Sigmoid colon (tissue), 7 donors: Measurements from ENCODE around the gene TGM4. TPM values are rescaled to one million over a fixed set of nuclear protein-coding genes. Genes with fewer than 3 reads are reported as not detected.
A peak's percentile ranks its signal among the peaks of the same experiment; 100 is the strongest.

Experiments
- DNase-seq: peaks from one replicate; pipeline ENCODE4 v3.0.0-alpha.2; 2019
- H3K27ac ChIP-seq, 4 donors: fragments of 200-600 bp; sonication (generic); one replicate each; pipeline ENCODE4 v1.5.1; 2016 to 2019; ENCODE audit warnings: mild to moderate bottlenecking in 1 of 4
- H3K27me3 ChIP-seq, 3 donors: fragments of 200-600 bp; sonication (generic); one replicate each; pipeline ENCODE4 v1.5.1; 2019; ENCODE audit warnings: mild to moderate bottlenecking in 1 of 3
- H3K36me3 ChIP-seq, 4 donors: fragments of 200-600 bp; sonication (generic); one replicate each; pipeline ENCODE4 v1.5.1; 2016 to 2019
- H3K4me1 ChIP-seq, 4 donors: fragments of 200-600 bp; sonication (generic); one replicate each; pipeline ENCODE4 v1.5.1; 2017 to 2019
- H3K4me3 ChIP-seq, 4 donors: fragments of 200-600 bp; sonication (generic); one replicate each; pipeline ENCODE4 v1.5.1; 2017 to 2019; ENCODE audit warnings: mild to moderate bottlenecking in 2 of 4, moderate library complexity in 1 of 4
- H3K9me3 ChIP-seq, 4 donors: fragments of 200-600 bp in 3 of 4; sonication (generic) in 3 of 4; one replicate each; pipeline versions ENCODE4 v1.5.1 to v1.6.1; 2013 to 2019
- EP300 ChIP-seq, 4 donors: sonication (generic); formaldehyde crosslinking; IDR thresholded peaks; one replicate each; pipeline ENCODE4 v1.6.1; 2017; ENCODE audit warnings: antibody characterized with exemption in 4 of 4
- POLR2A ChIP-seq, 2 donors: fragments of 450-650 bp; IDR thresholded peaks; one replicate each; pipeline ENCODE4 v1.6.1; 2016; ENCODE audit warnings: antibody characterized with exemption in 2 of 2, mild to moderate bottlenecking in 2 of 2, moderate library complexity in 2 of 2
- POLR2AphosphoS5 ChIP-seq, 4 donors: sonication (generic); formaldehyde crosslinking; IDR thresholded peaks; one replicate each; pipeline ENCODE4 v1.6.1; 2017; ENCODE audit warnings: antibody characterized with exemption in 4 of 4
- WGBS, 2 donors: extraction: QIAGEN DNeasy Blood & Tissue Kit; methylation state at CpG; one replicate each; pipeline ENCODE4 v1.1.7; 2013; 5-methylcytosine and 5-hydroxymethylcytosine counted together
- intact Hi-C: fragments of 100-400 bp; cut with DNase I; formaldehyde crosslinking; loops from one replicate; pipeline ENCODE4 v1.15.1; 2023
- polyA plus RNA-seq, 3 donors: library from polyadenylated mRNA; stranded (reverse); fragments of 200-250 nt; gene quantifications; one replicate each; pipeline ENCODE4 v1.2.3, GENCODE V29; 2013
- total RNA-seq, 4 donors: library from RNA; depleted of rRNA; stranded (reverse); fragments of >200 nt; gene quantifications; one replicate each; pipeline ENCODE4 v1.1.0, GENCODE V29; 2016
- TF ChIP-seq, protein P1 (sequence below), 4 experiments: fragments of 450-650 bp in 3 of 4; fragments of 200-600 bp in 1 of 4; IDR thresholded peaks; one replicate each; pipeline ENCODE4 v1.5.1; 2016 to 2019; ENCODE audit warnings: antibody characterized with exemption in 4 of 4, mild to moderate bottlenecking in 3 of 4, moderate library complexity in 2 of 4
- donor health status: healthy with polysubstance abuse.
- donor health status: Bipolar disorder and iron deficiency.
- donor health status: healthy.

The TGM4 gene
- total and polyA plus RNA-seq, 7 donors, result not detected

GRCh38 chr3:44907612-44908011 is 33.2 kb downstream of the TGM4 start:
- H3K4me1 ChIP-seq, result no peaks in the 10 kb centered on the region
- WGBS, 2 donors, result 66 to 70% methylated on average over 4 of the region's 4 CpGs
- no peaks in the 10 kb centered on the region for H3K36me3 ChIP-seq
- no peak overlapping the region for H3K27ac ChIP-seq
- DNase-seq, result no peak
- intact Hi-C loops, result no loop called here
- TF ChIP-seq, protein P1, sequence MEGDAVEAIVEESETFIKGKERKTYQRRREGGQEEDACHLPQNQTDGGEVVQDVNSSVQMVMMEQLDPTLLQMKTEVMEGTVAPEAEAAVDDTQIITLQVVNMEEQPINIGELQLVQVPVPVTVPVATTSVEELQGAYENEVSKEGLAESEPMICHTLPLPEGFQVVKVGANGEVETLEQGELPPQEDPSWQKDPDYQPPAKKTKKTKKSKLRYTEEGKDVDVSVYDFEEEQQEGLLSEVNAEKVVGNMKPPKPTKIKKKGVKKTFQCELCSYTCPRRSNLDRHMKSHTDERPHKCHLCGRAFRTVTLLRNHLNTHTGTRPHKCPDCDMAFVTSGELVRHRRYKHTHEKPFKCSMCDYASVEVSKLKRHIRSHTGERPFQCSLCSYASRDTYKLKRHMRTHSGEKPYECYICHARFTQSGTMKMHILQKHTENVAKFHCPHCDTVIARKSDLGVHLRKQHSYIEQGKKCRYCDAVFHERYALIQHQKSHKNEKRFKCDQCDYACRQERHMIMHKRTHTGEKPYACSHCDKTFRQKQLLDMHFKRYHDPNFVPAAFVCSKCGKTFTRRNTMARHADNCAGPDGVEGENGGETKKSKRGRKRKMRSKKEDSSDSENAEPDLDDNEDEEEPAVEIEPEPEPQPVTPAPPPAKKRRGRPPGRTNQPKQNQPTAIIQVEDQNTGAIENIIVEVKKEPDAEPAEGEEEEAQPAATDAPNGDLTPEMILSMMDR (IDR thresholded peaks at IDR 0.05), result no peak
- no peak for TF ChIP-seq EP300 (IDR thresholded peaks at IDR 0.05)
- H3K27me3 ChIP-seq, result peaks cover 0 to 21% (median 0%) of the 10 kb centered on the region in 3 donors
- no peaks in the 10 kb centered on the region for H3K9me3 ChIP-seq
- no peak overlapping the region for H3K4me3 ChIP-seq

GRCh38 chr3:44909063-44909462 is 34.7 kb downstream of the TGM4 start:
- WGBS, 2 donors, result 14 to 15% methylated on average over 2 of the region's 2 CpGs

GRCh38 chr3:44910693-44911092 is 36.3 kb downstream of the TGM4 start:
- Histone ChIP-seq H3K4me1 (no peaks in the 10 kb centered on the region), H3K27ac (no peak overlapping the region), H3K4me3 (no peak overlapping the region), H3K9me3 (no peaks in the 10 kb centered on the region), H3K36me3 (no peaks in the 10 kb centered on the region), H3K27me3 (peaks cover 0 to 21% (median 0%) of the 10 kb centered on the region in 3 donors)
- no peak for DNase-seq
- intact Hi-C loops, result loop anchor here (5.0 kb wide), 1 partner anchor 378 kb away; no protein-coding TSS in a partner anchor
- WGBS, 2 donors, result 88 to 93% methylated on average over 3 of the region's 3 CpGs
- TF ChIP-seq POLR2AphosphoS5 (IDR thresholded peaks at IDR 0.05), result no peak

More at GRCh38 chr3:44909063-44909462, 34.7 kb downstream of the TGM4 start:
- no peak for DNase-seq
- Histone ChIP-seq H3K4me3 (no peak overlapping the region), H3K36me3 (no peaks in the 10 kb centered on the region), H3K9me3 (no peaks in the 10 kb centered on the region), H3K4me1 (no peaks in the 10 kb centered on the region), H3K27ac (no peak overlapping the region), H3K27me3 (peaks cover 0 to 21% (median 0%) of the 10 kb centered on the region in 3 donors)
- TF ChIP-seq POLR2A (IDR thresholded peaks at IDR 0.05) (no peak), EP300 (IDR thresholded peaks at IDR 0.05) (no peak), POLR2AphosphoS5 (IDR thresholded peaks at IDR 0.05) (no peak)
- TF ChIP-seq, protein P1 (IDR thresholded peaks at IDR 0.05), result no peak
- intact Hi-C loops, result no loop called here

DNA sequence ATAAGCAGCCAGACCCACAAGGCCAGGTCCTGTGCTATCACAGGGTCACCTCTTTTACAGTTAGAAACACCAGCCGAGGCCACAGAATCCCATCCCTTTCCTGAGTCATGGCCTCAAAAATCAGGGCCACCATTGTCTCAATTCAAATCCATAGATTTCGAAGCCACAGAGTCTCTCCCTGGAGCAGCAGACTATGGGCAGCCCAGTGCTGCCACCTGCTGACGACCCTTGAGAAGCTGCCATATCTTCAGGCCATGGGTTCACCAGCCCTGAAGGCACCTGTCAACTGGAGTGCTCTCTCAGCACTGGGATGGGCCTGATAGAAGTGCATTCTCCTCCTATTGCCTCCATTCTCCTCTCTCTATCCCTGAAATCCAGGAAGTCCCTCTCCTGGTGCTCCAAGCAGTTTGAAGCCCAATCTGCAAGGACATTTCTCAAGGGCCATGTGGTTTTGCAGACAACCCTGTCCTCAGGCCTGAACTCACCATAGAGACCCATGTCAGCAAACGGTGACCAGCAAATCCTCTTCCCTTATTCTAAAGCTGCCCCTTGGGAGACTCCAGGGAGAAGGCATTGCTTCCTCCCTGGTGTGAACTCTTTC is 39.6 kb downstream of the TGM4 start:
- Histone ChIP-seq H3K9me3 (no peaks in the 10 kb centered on the region), H3K4me3 (no peak overlapping the region), H3K36me3 (peaks cover 0 to 11% (median 4%) of the 10 kb centered on the region in 4 donors), H3K27ac (no peak overlapping the region), H3K4me1 (no peaks in the 10 kb centered on the region), H3K27me3 (peaks cover 0 to 11% (median 0%) of the 10 kb centered on the region in 3 donors)
- TF ChIP-seq POLR2A (IDR thresholded peaks at IDR 0.05) (no peak), EP300 (IDR thresholded peaks at IDR 0.05) (no peak), POLR2AphosphoS5 (IDR thresholded peaks at IDR 0.05) (no peak)
- TF ChIP-seq, protein P1 (IDR thresholded peaks at IDR 0.05), result peak in 3 of 4 experiments; percentile 46 to 76 (median 55)
- DNase-seq, result no peak
- intact Hi-C loops, result loop anchor here (5.0 kb wide), 1 partner anchor 382 kb away; no protein-coding TSS in a partner anchor
- 27 to 30% methylated on average over 4 of the region's 4 CpGs for WGBS, 2 donors

GRCh38 chr3:44914936-44915335 is 40.5 kb downstream of the TGM4 start:
- intact Hi-C loops, result loop anchor here (5.0 kb wide), 1 partner anchor 383 kb away; no protein-coding TSS in a partner anchor
- TF ChIP-seq, protein P1 (IDR thresholded peaks at IDR 0.05), result peak in 1 of 4 experiments; percentile 7
- no peak for TF ChIP-seq EP300 (IDR thresholded peaks at IDR 0.05)
- H3K36me3 ChIP-seq, result peaks cover 0 to 11% (median 4%) of the 10 kb centered on the region in 4 donors
- no peak overlapping the region for H3K27ac ChIP-seq
- H3K27me3 ChIP-seq, result peaks cover 0 to 2% (median 0%) of the 10 kb centered on the region in 3 donors
- no peak for DNase-seq
- 35 to 66% methylated on average over 4 of the region's 4 CpGs for WGBS, 2 donors
- H3K4me3 ChIP-seq, result no peak overlapping the region
- no peaks in the 10 kb centered on the region for H3K9me3 ChIP-seq
- H3K4me1 ChIP-seq, result no peaks in the 10 kb centered on the region
